Body of pancreas (tissue), 4 donors: ENCODE results near the gene OMA1. TPM values are rescaled to one million over a fixed set of nuclear protein-coding genes. Genes with fewer than 3 reads are reported as not detected.
A peak's percentile ranks its signal among the peaks of the same experiment; 100 is the strongest.

Experiments used
- ATAC-seq: fragments of 150-250 bp; one replicate; pipeline ENCODE4 v1.9.1; 2016
- DNase-seq, 4 donors: peaks; one replicate each; pipeline ENCODE4 v3.0.0-alpha.2; 2019
- H3K27ac ChIP-seq, 4 donors: fragments of 200-600 bp; sonication (generic); 1 replicate in 3 of 4; 2 replicates in 1 of 4; pipeline versions ENCODE4 v1.5.1 to v1.6.1; 2016 to 2019; ENCODE audit warnings: mild to moderate bottlenecking in 1 of 4, mixed read lengths in 1 of 4, moderate library complexity in 1 of 4
- H3K27me3 ChIP-seq, 2 donors: fragments of 200-600 bp; sonication (generic); one replicate each; pipeline ENCODE4 v1.6.0; 2016; ENCODE audit warnings: mild to moderate bottlenecking in 1 of 2
- H3K36me3 ChIP-seq, 2 donors: fragments of 200-600 bp; sonication (generic); replicated peaks in 1 of 2; 2 replicates each; pipeline ENCODE4 v1.5.1; 2016; ENCODE audit warnings: low read depth in 2 of 2; ENCODE audit not compliant: insufficient read depth in 1 of 2
- H3K4me1 ChIP-seq: fragments of 200-600 bp; sonication (generic); one replicate; pipeline ENCODE4 v1.6.0; 2016
- H3K4me3 ChIP-seq, 2 donors: fragments of 200-600 bp; sonication (generic); 1 replicate in 1 of 2; 2 replicates in 1 of 2; pipeline ENCODE4 v1.5.1; 2016 to 2019
- H3K9me3 ChIP-seq, 3 donors: fragments of 200-600 bp; sonication (generic); 1 replicate in 2 of 3; 2 replicates in 1 of 3; pipeline ENCODE4 v1.5.1; 2016
- POLR2A ChIP-seq, 3 donors: fragments of 450-650 bp; IDR thresholded peaks; one replicate each; pipeline ENCODE4 v1.6.1; 2016; ENCODE audit warnings: antibody characterized with exemption in 3 of 3, mild to moderate bottlenecking in 2 of 3
- WGBS, 2 donors: methylation state at CpG; one replicate each; pipeline ENCODE4 v1.1.5; 2017; 5-methylcytosine and 5-hydroxymethylcytosine counted together
- intact Hi-C: fragments of 100-400 bp; cut with DNase I; formaldehyde crosslinking; loops from one replicate; pipeline ENCODE4 v1.15.1; 2023
- total RNA-seq, 2 donors: library from RNA; depleted of rRNA; stranded (reverse); fragments of >200 nt; gene quantifications; one replicate each; pipeline ENCODE4 v1.1.0, GENCODE V29; 2016
- TF ChIP-seq, protein P1 (sequence below), 7 experiments: fragments of 450-650 bp in 4 of 7; fragments of 200-600 bp in 3 of 7; sonication (generic) in 3 of 7; IDR thresholded peaks; one replicate each; pipeline ENCODE4 v1.5.1; 2016 to 2019; ENCODE audit warnings: antibody characterized with exemption in 7 of 7

OMA1 gene
- total RNA-seq, 2 donors from 2014 or later = 16.5 to 18.7 TPM

GRCh38 chr1:58447042-58447441 is 99.5 kb downstream of the OMA1 start:
- TF ChIP-seq, protein P1, sequence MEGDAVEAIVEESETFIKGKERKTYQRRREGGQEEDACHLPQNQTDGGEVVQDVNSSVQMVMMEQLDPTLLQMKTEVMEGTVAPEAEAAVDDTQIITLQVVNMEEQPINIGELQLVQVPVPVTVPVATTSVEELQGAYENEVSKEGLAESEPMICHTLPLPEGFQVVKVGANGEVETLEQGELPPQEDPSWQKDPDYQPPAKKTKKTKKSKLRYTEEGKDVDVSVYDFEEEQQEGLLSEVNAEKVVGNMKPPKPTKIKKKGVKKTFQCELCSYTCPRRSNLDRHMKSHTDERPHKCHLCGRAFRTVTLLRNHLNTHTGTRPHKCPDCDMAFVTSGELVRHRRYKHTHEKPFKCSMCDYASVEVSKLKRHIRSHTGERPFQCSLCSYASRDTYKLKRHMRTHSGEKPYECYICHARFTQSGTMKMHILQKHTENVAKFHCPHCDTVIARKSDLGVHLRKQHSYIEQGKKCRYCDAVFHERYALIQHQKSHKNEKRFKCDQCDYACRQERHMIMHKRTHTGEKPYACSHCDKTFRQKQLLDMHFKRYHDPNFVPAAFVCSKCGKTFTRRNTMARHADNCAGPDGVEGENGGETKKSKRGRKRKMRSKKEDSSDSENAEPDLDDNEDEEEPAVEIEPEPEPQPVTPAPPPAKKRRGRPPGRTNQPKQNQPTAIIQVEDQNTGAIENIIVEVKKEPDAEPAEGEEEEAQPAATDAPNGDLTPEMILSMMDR (IDR thresholded peaks at IDR 0.05) = no peak
- TF ChIP-seq POLR2A (IDR thresholded peaks at IDR 0.05) = no peak
- Histone ChIP-seq H3K27ac (no peak overlapping the region), H3K4me3 (no peak overlapping the region), H3K27me3 (no peaks in the 10 kb centered on the region), H3K4me1 (no peaks in the 10 kb centered on the region), H3K36me3 (no peaks in the 10 kb centered on the region), H3K9me3 (no peaks in the 10 kb centered on the region)
- ATAC-seq (no peak), DNase-seq (no peak)
- intact Hi-C loops = no loop called here
- 77 to 89% methylated on average over 3 of the region's 3 CpGs for WGBS, 2 donors

- H3K27me3 ChIP-seq = no peaks in the 10 kb centered on the region
- DNase-seq = no peak
- H3K9me3 ChIP-seq = no peaks in the 10 kb centered on the region
- H3K27ac ChIP-seq = no peak overlapping the region
- H3K36me3 ChIP-seq = no peaks in the 10 kb centered on the region
- H3K4me1 ChIP-seq = no peaks in the 10 kb centered on the region
- ATAC-seq = no peak
- intact Hi-C loops = no loop called here
- TF ChIP-seq, protein P1 (IDR thresholded peaks at IDR 0.05) = no peak
- TF ChIP-seq POLR2A (IDR thresholded peaks at IDR 0.05) = no peak
- H3K4me3 ChIP-seq = no peak overlapping the region
These were observed 100.2 kb downstream of the OMA1 start for GRCh38 chr1:58446368-58446767.

DNA sequence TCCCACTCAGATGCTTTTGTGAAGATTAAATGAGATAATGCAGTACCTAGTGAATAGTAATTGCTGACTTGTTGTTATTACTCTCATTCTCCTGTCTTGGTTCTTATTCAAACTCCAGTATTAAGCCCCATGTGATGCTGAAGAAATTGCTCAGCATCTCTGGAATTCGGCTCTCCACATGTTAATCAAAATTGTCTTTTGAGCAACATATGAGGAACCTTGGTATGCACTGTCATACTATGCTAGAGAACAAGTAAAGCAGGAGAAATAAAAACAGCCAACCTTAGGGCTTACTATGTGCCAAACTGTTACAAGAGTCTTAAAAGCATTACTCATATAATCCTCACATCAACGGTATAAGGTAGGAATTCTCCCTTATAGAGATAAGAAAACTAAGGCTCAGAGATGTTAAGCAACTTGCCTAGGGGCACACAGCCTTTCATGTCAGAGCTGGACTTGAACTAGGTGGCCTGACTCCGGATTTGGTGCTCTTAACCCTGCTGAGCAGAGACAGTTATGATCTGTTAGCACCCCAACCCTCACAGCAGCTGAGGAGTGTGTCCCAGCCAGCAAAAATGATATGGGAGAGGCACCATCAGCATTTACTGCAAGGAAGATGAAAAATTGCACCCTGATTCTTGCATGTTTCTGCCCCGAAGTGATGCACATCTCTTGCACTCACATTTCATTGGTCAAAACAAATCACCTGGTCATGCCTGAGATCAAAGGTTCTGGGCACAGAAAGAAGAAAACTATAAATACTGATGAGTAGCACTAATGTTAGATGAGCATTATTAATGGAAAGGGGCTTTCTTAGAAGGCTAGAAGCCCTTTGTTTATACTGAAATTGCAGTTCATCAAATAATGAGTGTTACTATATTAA is 102.3 kb downstream of the OMA1 start:
- WGBS, 2 donors = 63 to 68% methylated on average over 4 of the region's 4 CpGs
- intact Hi-C loops = no loop called here
- H3K9me3 ChIP-seq = no peaks in the 10 kb centered on the region
- no peak overlapping the region for H3K4me3 ChIP-seq
- DNase-seq (no peak), ATAC-seq (no peak)
- H3K27me3 ChIP-seq = no peaks in the 10 kb centered on the region
- no peaks in the 10 kb centered on the region for H3K36me3 ChIP-seq
- H3K27ac ChIP-seq = no peak overlapping the region
- H3K4me1 ChIP-seq = no peaks in the 10 kb centered on the region
- TF ChIP-seq, protein P1 (IDR thresholded peaks at IDR 0.05) = no peak
- no peak for TF ChIP-seq POLR2A (IDR thresholded peaks at IDR 0.05)

DNA sequence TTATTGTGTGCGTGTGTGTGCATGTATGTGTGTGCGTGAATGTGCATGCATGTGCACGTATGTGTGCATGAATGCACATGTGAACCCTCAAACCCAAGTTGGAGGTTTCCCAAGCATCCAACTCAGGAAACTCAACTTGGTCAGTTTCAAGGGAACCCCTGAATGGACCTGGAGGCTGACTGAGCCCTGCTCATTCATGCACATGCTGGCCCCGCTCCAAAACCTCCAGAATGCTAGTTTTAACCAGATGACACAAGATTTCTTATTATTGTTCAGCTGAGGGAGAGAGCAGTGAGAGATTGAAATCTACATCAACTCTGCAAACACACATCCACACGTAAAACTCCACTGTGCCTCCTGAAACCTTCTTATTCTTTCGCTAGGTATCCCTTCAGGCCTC is 104.4 kb downstream of the OMA1 start:
- Histone ChIP-seq H3K4me3 (no peak overlapping the region), H3K27me3 (no peaks in the 10 kb centered on the region), H3K4me1 (no peaks in the 10 kb centered on the region), H3K36me3 (no peaks in the 10 kb centered on the region), H3K27ac (no peak overlapping the region), H3K9me3 (no peaks in the 10 kb centered on the region)
- 93 to 96% methylated on average over 6 of the region's 6 CpGs for WGBS, 2 donors
- DNase-seq (peak in 1 of 4 donors; percentile 30), ATAC-seq (no peak)
- intact Hi-C loops = no loop called here
- TF ChIP-seq POLR2A (IDR thresholded peaks at IDR 0.05) = no peak
- TF ChIP-seq, protein P1 (IDR thresholded peaks at IDR 0.05) = no peak

DNA sequence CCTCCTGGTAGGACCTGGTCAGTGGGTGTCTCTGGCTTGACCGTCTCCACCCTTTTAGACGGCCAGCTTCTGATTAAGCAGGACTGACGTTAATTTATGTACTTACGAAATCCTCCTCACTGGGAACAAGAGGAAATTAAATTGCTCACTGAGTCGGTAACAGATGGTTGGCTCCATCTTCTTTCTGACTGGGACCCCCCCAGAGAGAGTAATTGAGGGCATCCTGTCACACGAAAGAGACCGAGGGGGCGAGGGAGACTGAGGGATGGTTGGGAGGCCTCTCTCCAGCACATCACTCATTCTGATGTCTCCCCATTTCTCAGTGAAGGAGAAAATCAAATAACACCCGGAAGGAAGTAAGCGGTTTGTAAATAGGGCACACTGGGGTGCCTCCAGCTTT is 104.8 kb downstream of the OMA1 start:
- 84 to 91% methylated on average over 10 of the region's 10 CpGs for WGBS, 2 donors
- intact Hi-C loops = no loop called here

More for the DNA sequence above, 104.8 kb downstream of the OMA1 start:
- Histone ChIP-seq H3K27ac (no peak overlapping the region), H3K9me3 (no peaks in the 10 kb centered on the region), H3K4me3 (no peak overlapping the region), H3K27me3 (no peaks in the 10 kb centered on the region), H3K36me3 (no peaks in the 10 kb centered on the region), H3K4me1 (no peaks in the 10 kb centered on the region)
- DNase-seq (no peak), ATAC-seq (no peak)
- TF ChIP-seq, protein P1 (IDR thresholded peaks at IDR 0.05) = no peak
- no peak for TF ChIP-seq POLR2A (IDR thresholded peaks at IDR 0.05)
